Mammary epithelial cell (primary cell): ENCODE results near the gene GSTA2.
"Not testable (repeated sequence)": the region's sequence is repeated elsewhere in the genome, so short reads cannot be mapped to it uniquely, and the experiment has no call there.

ENCODE experiments used
- EZH2 ChIP-seq: IDR thresholded peaks from 2 replicates; pipeline ENCODE4 v1.6.1; 2012; ENCODE audit warnings: low read length, inconsistent platforms, borderline replicate concordance
- TF ChIP-seq, protein P1 (sequence below), 2 donors: IDR thresholded peaks in 1 of 2; conservative IDR thresholded peaks in 1 of 2; 2 replicates each; pipeline ENCODE4 v1.5.1; 2011 to 2012; ENCODE audit warnings: inconsistent platforms in 2 of 2, low read length in 2 of 2, mild to moderate bottlenecking in 2 of 2, control low read depth in 1 of 2, low read depth in 1 of 2; ENCODE audit not compliant: insufficient read depth in 1 of 2; ENCODE audit errors: extremely low read depth in 1 of 2

GRCh38 chr6:52747301-52747700 is 16.0 kb downstream of the GSTA2 start:
- TF ChIP-seq, protein P1, sequence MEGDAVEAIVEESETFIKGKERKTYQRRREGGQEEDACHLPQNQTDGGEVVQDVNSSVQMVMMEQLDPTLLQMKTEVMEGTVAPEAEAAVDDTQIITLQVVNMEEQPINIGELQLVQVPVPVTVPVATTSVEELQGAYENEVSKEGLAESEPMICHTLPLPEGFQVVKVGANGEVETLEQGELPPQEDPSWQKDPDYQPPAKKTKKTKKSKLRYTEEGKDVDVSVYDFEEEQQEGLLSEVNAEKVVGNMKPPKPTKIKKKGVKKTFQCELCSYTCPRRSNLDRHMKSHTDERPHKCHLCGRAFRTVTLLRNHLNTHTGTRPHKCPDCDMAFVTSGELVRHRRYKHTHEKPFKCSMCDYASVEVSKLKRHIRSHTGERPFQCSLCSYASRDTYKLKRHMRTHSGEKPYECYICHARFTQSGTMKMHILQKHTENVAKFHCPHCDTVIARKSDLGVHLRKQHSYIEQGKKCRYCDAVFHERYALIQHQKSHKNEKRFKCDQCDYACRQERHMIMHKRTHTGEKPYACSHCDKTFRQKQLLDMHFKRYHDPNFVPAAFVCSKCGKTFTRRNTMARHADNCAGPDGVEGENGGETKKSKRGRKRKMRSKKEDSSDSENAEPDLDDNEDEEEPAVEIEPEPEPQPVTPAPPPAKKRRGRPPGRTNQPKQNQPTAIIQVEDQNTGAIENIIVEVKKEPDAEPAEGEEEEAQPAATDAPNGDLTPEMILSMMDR (conservative IDR thresholded peaks at IDR 0.05 in 1 of 2, IDR thresholded peaks at IDR 0.05 in 1 of 2; ENCODE audit: extremely low read depth in 1 of 2, insufficient read depth in 1 of 2, low read depth in 1 of 2, low read length in 2 of 2) = not testable (repeated sequence)
- not testable (repeated sequence) for TF ChIP-seq EZH2
